SK-N-SH (cell line): ENCODE results near the gene HEXD. TPM values are rescaled to one million over a fixed set of nuclear protein-coding genes. Genes with fewer than 3 reads are reported as not detected.

Experiments
- CTCF ChIA-PET: fragments of 300-600, 350-600 bp; formaldehyde crosslinking; extraction: SDS; loops from one replicate; lab custom pipeline; 2021; lab: Yijun Ruan, JAX
- POLR2A ChIA-PET: fragments of 350-600 bp; sonication (Branson Sonifier 250); formaldehyde crosslinking; extraction: SDS; loops from one replicate; lab custom pipeline; 2020; ENCODE audit warnings: antibody characterized with exemption, inconsistent platforms; lab: Yijun Ruan, JAX
- DNase-seq: peaks from one replicate; pipeline ENCODE4 v3.0.0; 2012
- H2AFZ ChIP-seq: fragments of 200-600 bp; sonication (generic); 2 replicates; pipeline ENCODE4 v1.8.1; 2016; ENCODE audit warnings: antibody characterized with exemption, mild to moderate bottlenecking, low read depth
- H3F3A ChIP-seq: fragments of 200-600 bp; sonication (generic); replicated peaks from 2 replicates; pipeline ENCODE3; 2016; ENCODE audit warnings: antibody characterized with exemption, mild to moderate bottlenecking; ENCODE audit not compliant: insufficient read depth
- H3K27ac ChIP-seq, 2 experiments: fragments of 200-500 bp in 1 of 2; fragments of 200-600 bp in 1 of 2; sonication (Bioruptor generic) in 1 of 2; sonication (generic), shearing (Covaris generic) in 1 of 2; 2 replicates each; pipeline versions ENCODE4 v1.5.1 to v1.6.1; 2014 to 2016; ENCODE audit warnings: low read depth in 2 of 2, inconsistent platforms in 1 of 2, low read length in 1 of 2, mild to moderate bottlenecking in 1 of 2, mixed read lengths in 1 of 2
- H3K27me3 ChIP-seq: fragments of 200-600 bp; sonication (generic), shearing (Covaris generic); 2 replicates; pipeline ENCODE4 v1.6.1; 2016; ENCODE audit warnings: mixed run types; ENCODE audit not compliant: insufficient read depth
- H3K36me3 ChIP-seq, 2 experiments: fragments of 200-500 bp in 1 of 2; fragments of 200-600 bp in 1 of 2; sonication (Bioruptor generic) in 1 of 2; sonication (generic) in 1 of 2; replicated peaks in 1 of 2; 2 replicates each; pipeline versions ENCODE3 to v1.5.1; 2014 to 2016; ENCODE audit warnings: low read length in 1 of 2, mild to moderate bottlenecking in 1 of 2; ENCODE audit not compliant: insufficient read depth in 2 of 2, control insufficient read depth in 1 of 2
- H3K4me1 ChIP-seq, 2 experiments: fragments of 200-500 bp in 1 of 2; fragments of 200-600 bp in 1 of 2; sonication (Bioruptor generic) in 1 of 2; sonication (generic), shearing (Covaris generic) in 1 of 2; 2 replicates each; pipeline versions ENCODE4 v1.5.1 to v1.6.1; 2014 to 2016; ENCODE audit warnings: low read depth in 1 of 2, low read length in 1 of 2, mixed run types in 1 of 2; ENCODE audit not compliant: insufficient read depth in 2 of 2, control insufficient read depth in 1 of 2
- H3K4me2 ChIP-seq: fragments of 200-600 bp; sonication (generic), shearing (Covaris generic); 2 replicates; pipeline ENCODE4 v1.6.1; 2017; ENCODE audit warnings: mixed run types
- H3K4me3 ChIP-seq, 2 experiments: fragments of 200-500 bp in 1 of 2; fragments of 200-600 bp in 1 of 2; sonication (Bioruptor generic) in 1 of 2; sonication (generic), shearing (Covaris generic) in 1 of 2; 2 replicates each; pipeline versions ENCODE4 v1.5.1 to v1.8.1; 2014 to 2016; ENCODE audit warnings: low read depth in 2 of 2, inconsistent platforms in 1 of 2, low read length in 1 of 2, mild to moderate bottlenecking in 1 of 2, mixed read lengths in 1 of 2, moderate library complexity in 1 of 2
- H3K79me2 ChIP-seq: fragments of 200-600 bp; sonication (generic); 2 replicates; pipeline ENCODE4 v1.8.1; 2017; ENCODE audit warnings: mild to moderate bottlenecking; ENCODE audit not compliant: insufficient read depth
- H3K9ac ChIP-seq: fragments of 200-600 bp; sonication (generic); 2 replicates; pipeline ENCODE4 v1.6.1; 2017; ENCODE audit warnings: mixed run types
- H3K9me2 ChIP-seq: fragments of 200-600 bp; sonication (generic); 2 replicates; pipeline ENCODE4 v1.6.1; 2017; ENCODE audit warnings: mixed run types
- H3K9me3 ChIP-seq: fragments of 200-600 bp; sonication (generic); 2 replicates; pipeline ENCODE4 v1.6.1; 2017; ENCODE audit warnings: mixed run types, mild to moderate bottlenecking, moderate library complexity
- H4K20me1 ChIP-seq: fragments of 200-600 bp; sonication (generic); 2 replicates; pipeline ENCODE4 v1.6.1; 2017; ENCODE audit warnings: mild to moderate bottlenecking, mixed run types; ENCODE audit not compliant: insufficient read depth
- ELF1 ChIP-seq: IDR thresholded peaks from 2 replicates; pipeline ENCODE4 v1.4.0; 2012
- EP300 ChIP-seq, 2 experiments: IDR thresholded peaks; 2 replicates each; pipeline versions ENCODE4 v1.4.0 to v1.6.1; 2012; ENCODE audit warnings: borderline replicate concordance in 1 of 2, low read depth in 1 of 2, low read length in 1 of 2
- FOSL2 ChIP-seq: IDR thresholded peaks from 2 replicates; pipeline ENCODE4 v1.4.0; 2012; ENCODE audit warnings: low read depth, mild to moderate bottlenecking, moderate library complexity, borderline replicate concordance
- GATA2 ChIP-seq: sonication (generic); formaldehyde crosslinking; IDR thresholded peaks from 2 replicates; pipeline ENCODE4 v1.5.0; 2020; ENCODE audit warnings: mild to moderate bottlenecking, missing genetic modification reagents
- JUND ChIP-seq: IDR thresholded peaks from 2 replicates; pipeline ENCODE4 v1.4.0; 2012
- MEF2A ChIP-seq: IDR thresholded peaks from 2 replicates; pipeline ENCODE4 v1.4.0; 2012; ENCODE audit warnings: low read depth, borderline replicate concordance
- MXI1 ChIP-seq: IDR thresholded peaks from 2 replicates; pipeline ENCODE4 v1.6.1; 2012; ENCODE audit warnings: mild to moderate bottlenecking, low read depth, low read length, improper control_type of control experiment
- NRF1 ChIP-seq: IDR thresholded peaks from 2 replicates; pipeline ENCODE4 v1.6.1; 2012; ENCODE audit warnings: low read depth, mild to moderate bottlenecking, low read length
- RAD21 ChIP-seq: IDR thresholded peaks from 2 replicates; pipeline ENCODE4 v1.6.1; 2012; ENCODE audit warnings: mild to moderate bottlenecking, low read length
- RCOR1 ChIP-seq: fragments of 150-350 bp; IDR thresholded peaks from 2 replicates; pipeline ENCODE4 v1.6.1; 2017; ENCODE audit warnings: antibody characterized with exemption, low read length
- RFX5 ChIP-seq: IDR thresholded peaks from 2 replicates; pipeline ENCODE4 v1.6.1; 2012; ENCODE audit warnings: mild to moderate bottlenecking, improper control_type of control experiment, low read length
- SIN3A ChIP-seq: IDR thresholded peaks from 2 replicates; pipeline ENCODE4 v1.6.1; 2012; ENCODE audit warnings: low read depth, mild to moderate bottlenecking, low read length, moderate library complexity, borderline replicate concordance
- SMC3 ChIP-seq: IDR thresholded peaks from 2 replicates; pipeline ENCODE4 v1.6.1; 2012; ENCODE audit warnings: low read depth, low read length, improper control_type of control experiment
- TCF12 ChIP-seq: IDR thresholded peaks from 2 replicates; pipeline ENCODE4 v1.4.0; 2012
- WGBS: methylation state at CpG from one replicate; pipeline ENCODE4 v1.1.6; 2017; ENCODE audit warnings: low lambda C conversion rate; 5-methylcytosine and 5-hydroxymethylcytosine counted together
- polyA plus RNA-seq, 3 experiments: library from polyadenylated mRNA; depleted of rRNA; stranded (reverse); fragments of >200 nt; gene quantifications; 2 replicates each; pipeline ENCODE4 v1.2.3, GENCODE V29; 2012
- TF ChIP-seq, protein P1 (sequence below): fragments of 150-350 bp; IDR thresholded peaks from 2 replicates; pipeline ENCODE4 v1.6.1; 2016; ENCODE audit warnings: mild to moderate bottlenecking, low read depth, low read length
- TF ChIP-seq, protein P2 (sequence below): IDR thresholded peaks from 2 replicates; pipeline ENCODE4 v1.4.0; 2012; ENCODE audit warnings: low read depth
- TF ChIP-seq, protein P3 (sequence below): fragments of 200-600 bp; sonication (generic); IDR thresholded peaks from 2 replicates; pipeline ENCODE4 v1.6.1; 2017; ENCODE audit warnings: antibody characterized with exemption, mild to moderate bottlenecking, moderate library complexity

HEXD gene
- polyA plus RNA-seq, 1 of the 3 experiments (the other 2 are of a cell fraction): 38.8 TPM

DNA sequence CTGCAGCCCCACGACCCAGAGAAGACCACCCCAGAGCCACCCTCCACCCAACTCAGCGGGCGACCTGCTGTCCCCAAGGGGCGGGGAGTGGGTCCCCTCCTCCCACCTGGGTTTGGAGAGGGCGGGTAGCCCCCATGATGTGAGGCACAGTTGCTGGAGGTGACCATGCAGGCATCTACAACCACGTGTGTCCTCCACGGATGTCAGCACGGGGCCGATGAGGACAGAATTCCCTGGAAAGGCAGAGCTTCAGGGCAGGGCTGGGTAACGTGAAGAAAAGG, 39.5 kb upstream of the HEXD start:
- Histone ChIP-seq H2AFZ (no peak overlapping the region), H3K79me2 (no peaks in the 10 kb centered on the region), H3K9me2 (no peaks in the 10 kb centered on the region), H3K27ac (no peak overlapping the region), H3K27me3 (peaks cover 63% of the 10 kb centered on the region), H3K9me3 (no peaks in the 10 kb centered on the region), H3K4me1 (peaks cover 0 to 37% of the 10 kb centered on the region in 2 experiments; a peak in 2 of 4 replicates), H3F3A (peaks cover 5% of the 10 kb centered on the region), H4K20me1 (no peaks in the 10 kb centered on the region), H3K4me2 (peak overlapping the region; percentile 6; the same call in 1 of the 2 replicates), H3K4me3 (no peak overlapping the region), H3K36me3 (no peaks in the 10 kb centered on the region), H3K9ac (no peak overlapping the region)
- ChIA-PET CTCF (interaction anchor here (1.0 to 1.8 kb wide), 6 partner anchors 9 to 35 kb away, joined by 4 to 6 read pairs (median 5); no protein-coding TSS in a partner anchor), POLR2A (no interaction called here)
- WGBS: 15% methylated on average over 7 of the region's 10 CpGs
- DNase-seq: no peak
- no peak for TF ChIP-seq RCOR1
- TF ChIP-seq NRF1: no peak
- TF ChIP-seq GATA2 (CRISPR knock-in tag): no peak
- no peak for TF ChIP-seq RAD21
- TF ChIP-seq, protein P1, sequence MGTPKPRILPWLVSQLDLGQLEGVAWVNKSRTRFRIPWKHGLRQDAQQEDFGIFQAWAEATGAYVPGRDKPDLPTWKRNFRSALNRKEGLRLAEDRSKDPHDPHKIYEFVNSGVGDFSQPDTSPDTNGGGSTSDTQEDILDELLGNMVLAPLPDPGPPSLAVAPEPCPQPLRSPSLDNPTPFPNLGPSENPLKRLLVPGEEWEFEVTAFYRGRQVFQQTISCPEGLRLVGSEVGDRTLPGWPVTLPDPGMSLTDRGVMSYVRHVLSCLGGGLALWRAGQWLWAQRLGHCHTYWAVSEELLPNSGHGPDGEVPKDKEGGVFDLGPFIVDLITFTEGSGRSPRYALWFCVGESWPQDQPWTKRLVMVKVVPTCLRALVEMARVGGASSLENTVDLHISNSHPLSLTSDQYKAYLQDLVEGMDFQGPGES: no peak
- TF ChIP-seq MEF2A: no peak
- TF ChIP-seq ELF1: no peak
- no peak for TF ChIP-seq TCF12
- TF ChIP-seq, protein P2, sequence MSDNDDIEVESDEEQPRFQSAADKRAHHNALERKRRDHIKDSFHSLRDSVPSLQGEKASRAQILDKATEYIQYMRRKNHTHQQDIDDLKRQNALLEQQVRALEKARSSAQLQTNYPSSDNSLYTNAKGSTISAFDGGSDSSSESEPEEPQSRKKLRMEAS: no peak
- TF ChIP-seq RFX5: no peak
- no peak for TF ChIP-seq FOSL2
- TF ChIP-seq, protein P3, sequence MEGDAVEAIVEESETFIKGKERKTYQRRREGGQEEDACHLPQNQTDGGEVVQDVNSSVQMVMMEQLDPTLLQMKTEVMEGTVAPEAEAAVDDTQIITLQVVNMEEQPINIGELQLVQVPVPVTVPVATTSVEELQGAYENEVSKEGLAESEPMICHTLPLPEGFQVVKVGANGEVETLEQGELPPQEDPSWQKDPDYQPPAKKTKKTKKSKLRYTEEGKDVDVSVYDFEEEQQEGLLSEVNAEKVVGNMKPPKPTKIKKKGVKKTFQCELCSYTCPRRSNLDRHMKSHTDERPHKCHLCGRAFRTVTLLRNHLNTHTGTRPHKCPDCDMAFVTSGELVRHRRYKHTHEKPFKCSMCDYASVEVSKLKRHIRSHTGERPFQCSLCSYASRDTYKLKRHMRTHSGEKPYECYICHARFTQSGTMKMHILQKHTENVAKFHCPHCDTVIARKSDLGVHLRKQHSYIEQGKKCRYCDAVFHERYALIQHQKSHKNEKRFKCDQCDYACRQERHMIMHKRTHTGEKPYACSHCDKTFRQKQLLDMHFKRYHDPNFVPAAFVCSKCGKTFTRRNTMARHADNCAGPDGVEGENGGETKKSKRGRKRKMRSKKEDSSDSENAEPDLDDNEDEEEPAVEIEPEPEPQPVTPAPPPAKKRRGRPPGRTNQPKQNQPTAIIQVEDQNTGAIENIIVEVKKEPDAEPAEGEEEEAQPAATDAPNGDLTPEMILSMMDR: no peak
- no peak for TF ChIP-seq SMC3
- TF ChIP-seq JUND: no peak
- no peak for TF ChIP-seq EP300 (IDR thresholded peaks at IDR 0.05; ENCODE audit: borderline replicate concordance in 1 of 2, low read depth in 1 of 2, low read length in 1 of 2)
- no peak for TF ChIP-seq MXI1
- TF ChIP-seq SIN3A: no peak
